Progenitor cell of endocrine pancreas (in vitro differentiated cells): ENCODE measurements around the gene PRND. TPM values are rescaled to one million over a fixed set of nuclear protein-coding genes. Genes with fewer than 3 reads are reported as not detected.
A peak's percentile ranks its signal among the peaks of the same experiment; 100 is the strongest.

Source experiments
- DNase-seq: peaks from one replicate; pipeline ENCODE4 v3.0.0; 2021; ENCODE audit warnings: low spot score; ENCODE audit not compliant: unreplicated experiment
- H3K27ac Mint-ChIP-seq: 2 replicates; pipeline ENCODE4 v1.8.0; 2021; ENCODE audit warnings: mild to moderate bottlenecking, moderate library complexity, mixed read lengths
- H3K27me3 Mint-ChIP-seq: 2 replicates; pipeline ENCODE4 v1.8.0; 2021; ENCODE audit warnings: mixed read lengths
- H3K36me3 Mint-ChIP-seq: 2 replicates; pipeline ENCODE4 v1.8.0; 2022; ENCODE audit warnings: mixed read lengths; ENCODE audit not compliant: insufficient read depth
- H3K4me1 Mint-ChIP-seq: 2 replicates; pipeline ENCODE4 v1.8.0; 2021; ENCODE audit warnings: low read depth, mixed read lengths
- H3K4me3 Mint-ChIP-seq: 2 replicates; pipeline ENCODE4 v1.8.0; 2021; ENCODE audit warnings: low read depth, mild to moderate bottlenecking, moderate library complexity, mixed read lengths
- H3K9me3 Mint-ChIP-seq: 2 replicates; pipeline ENCODE4 v1.8.0; 2021; ENCODE audit warnings: low read depth, mixed read lengths
- total RNA-seq: library from RNA; stranded (reverse); gene quantifications from 2 replicates; pipeline ENCODE4 v1.2.1, GENCODE V29; 2021
- TF ChIP-seq, protein P1 (sequence below): fragments of 200-600 bp; sonication (generic); IDR thresholded peaks from one replicate; pipeline ENCODE4 v1.5.0; 2021; ENCODE audit warnings: antibody characterized with exemption, mild to moderate bottlenecking; ENCODE audit not compliant: unreplicated experiment

PRND gene
- total RNA-seq, 1 donor from 2014 or later = not detected

DNA sequence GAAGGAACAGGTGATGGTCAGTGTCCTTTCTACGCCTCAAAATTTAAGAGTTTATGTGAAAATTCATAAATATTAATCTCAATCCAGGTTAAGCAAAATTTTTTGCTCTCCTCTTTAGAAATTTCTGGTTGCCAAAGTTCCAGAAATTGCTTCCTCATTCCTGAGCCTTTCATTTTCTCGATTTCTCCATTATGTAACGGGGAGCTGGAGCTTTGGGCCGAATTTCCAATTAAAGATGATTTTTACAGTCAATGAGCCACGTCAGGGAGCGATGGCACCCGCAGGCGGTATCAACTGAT, 35.8 kb upstream of the PRND start:
- Mint-ChIP-seq H3K9me3 (no peaks in the 10 kb centered on the region), H3K4me3 (peak overlapping the region; percentile 74), H3K36me3 (no peaks in the 10 kb centered on the region), H3K4me1 (peaks cover 3% of the 10 kb centered on the region), H3K27ac (peak overlapping the region; percentile 73), H3K27me3 (peaks cover 38% of the 10 kb centered on the region)
- TF ChIP-seq, protein P1, sequence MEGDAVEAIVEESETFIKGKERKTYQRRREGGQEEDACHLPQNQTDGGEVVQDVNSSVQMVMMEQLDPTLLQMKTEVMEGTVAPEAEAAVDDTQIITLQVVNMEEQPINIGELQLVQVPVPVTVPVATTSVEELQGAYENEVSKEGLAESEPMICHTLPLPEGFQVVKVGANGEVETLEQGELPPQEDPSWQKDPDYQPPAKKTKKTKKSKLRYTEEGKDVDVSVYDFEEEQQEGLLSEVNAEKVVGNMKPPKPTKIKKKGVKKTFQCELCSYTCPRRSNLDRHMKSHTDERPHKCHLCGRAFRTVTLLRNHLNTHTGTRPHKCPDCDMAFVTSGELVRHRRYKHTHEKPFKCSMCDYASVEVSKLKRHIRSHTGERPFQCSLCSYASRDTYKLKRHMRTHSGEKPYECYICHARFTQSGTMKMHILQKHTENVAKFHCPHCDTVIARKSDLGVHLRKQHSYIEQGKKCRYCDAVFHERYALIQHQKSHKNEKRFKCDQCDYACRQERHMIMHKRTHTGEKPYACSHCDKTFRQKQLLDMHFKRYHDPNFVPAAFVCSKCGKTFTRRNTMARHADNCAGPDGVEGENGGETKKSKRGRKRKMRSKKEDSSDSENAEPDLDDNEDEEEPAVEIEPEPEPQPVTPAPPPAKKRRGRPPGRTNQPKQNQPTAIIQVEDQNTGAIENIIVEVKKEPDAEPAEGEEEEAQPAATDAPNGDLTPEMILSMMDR = no peak
- DNase-seq = no peak

DNA sequence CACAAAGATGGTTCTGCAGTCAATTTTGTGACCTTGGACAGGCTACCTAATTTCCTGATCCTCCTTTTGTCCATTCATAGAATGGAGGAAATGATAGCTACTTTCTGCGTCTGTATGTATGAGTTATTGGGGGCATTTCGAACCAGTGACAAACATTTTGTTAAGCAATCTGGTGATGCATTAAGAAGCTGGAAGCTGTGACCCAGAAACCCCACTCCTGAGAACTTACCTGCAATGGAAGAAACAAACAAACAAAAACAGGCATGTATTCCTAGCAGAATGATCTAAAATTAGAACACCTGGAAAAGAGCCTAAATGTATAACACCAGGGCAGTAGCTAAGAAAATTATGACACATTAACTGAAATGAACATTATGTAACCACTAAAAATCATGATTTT, 33.4 kb upstream of the PRND start:
- H3K9me3 Mint-ChIP-seq = no peaks in the 10 kb centered on the region
- DNase-seq = no peak
- no peaks in the 10 kb centered on the region for H3K36me3 Mint-ChIP-seq
- peaks cover 5% of the 10 kb centered on the region for H3K4me1 Mint-ChIP-seq
- H3K27ac Mint-ChIP-seq = no peak overlapping the region
- H3K27me3 Mint-ChIP-seq = peaks cover 19% of the 10 kb centered on the region
- TF ChIP-seq, protein P1 = no peak
- H3K4me3 Mint-ChIP-seq = no peak overlapping the region

DNA sequence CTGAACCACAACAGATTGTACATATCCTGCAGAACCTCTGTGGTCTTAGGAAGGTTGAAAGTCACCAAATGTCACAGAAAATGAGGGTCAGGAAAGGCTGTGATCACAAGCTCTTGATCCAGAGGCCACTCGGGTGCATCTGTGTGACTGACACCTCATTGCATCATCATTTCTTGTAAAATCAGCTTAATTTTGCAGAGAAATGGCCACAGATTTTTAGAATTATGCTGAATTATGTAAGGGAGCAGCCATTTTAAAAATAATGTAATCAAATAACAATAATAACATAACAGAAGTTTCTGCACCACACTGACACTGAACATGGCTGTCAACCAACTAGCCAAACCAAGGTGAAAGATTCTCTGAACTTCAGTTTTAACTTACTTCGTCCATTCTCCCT, 32.5 kb upstream of the PRND start:
- Mint-ChIP-seq H3K4me3 (no peak overlapping the region), H3K27me3 (peaks cover 16% of the 10 kb centered on the region), H3K36me3 (no peaks in the 10 kb centered on the region), H3K9me3 (no peaks in the 10 kb centered on the region), H3K4me1 (peaks cover 5% of the 10 kb centered on the region), H3K27ac (no peak overlapping the region)
- DNase-seq = no peak
- TF ChIP-seq, protein P1 = no peak

DNA sequence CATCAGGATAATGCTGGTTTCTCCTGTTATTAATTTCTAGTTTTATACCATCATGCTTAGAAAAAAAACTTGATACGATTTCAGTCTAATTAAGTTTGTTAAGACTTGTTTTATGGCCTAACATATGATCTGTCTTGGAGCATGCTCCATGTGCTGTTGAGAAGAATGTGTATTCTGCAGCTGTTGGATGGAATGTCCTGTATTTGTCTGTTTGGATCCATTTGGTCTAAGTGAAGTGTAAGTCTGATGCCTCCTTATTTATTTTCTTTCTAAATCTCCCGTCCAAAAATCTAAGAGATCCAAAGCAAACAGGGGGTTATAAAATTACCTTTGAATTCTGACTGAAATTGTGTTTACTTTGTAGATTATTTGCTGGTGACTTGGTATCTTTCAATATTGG, 30.0 kb upstream of the PRND start:
- Mint-ChIP-seq H3K4me3 (no peak overlapping the region), H3K27me3 (no peaks in the 10 kb centered on the region), H3K36me3 (no peaks in the 10 kb centered on the region), H3K27ac (no peak overlapping the region), H3K4me1 (peaks cover 5% of the 10 kb centered on the region), H3K9me3 (no peaks in the 10 kb centered on the region)
- TF ChIP-seq, protein P1 = no peak
- DNase-seq = no peak

DNA sequence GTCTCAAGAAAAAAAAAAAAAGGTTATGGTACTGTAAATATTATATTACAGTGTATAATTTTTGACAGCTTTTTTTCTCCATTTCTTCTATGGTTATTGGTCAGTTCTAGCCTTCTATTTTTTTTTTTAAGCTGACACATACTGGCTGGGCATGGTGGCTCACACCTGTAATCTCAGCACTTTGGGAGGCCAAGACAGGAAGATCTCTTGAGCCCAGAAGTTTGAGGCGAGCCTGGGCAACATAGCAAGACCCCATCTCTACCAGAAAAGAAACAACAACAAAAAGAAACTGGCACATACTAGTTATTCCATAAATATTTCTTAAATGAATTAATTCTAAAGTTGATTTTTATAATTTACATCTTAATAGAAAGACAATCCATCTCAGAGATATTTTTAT, 27.6 kb upstream of the PRND start:
- Mint-ChIP-seq H3K9me3 (no peaks in the 10 kb centered on the region), H3K36me3 (no peaks in the 10 kb centered on the region), H3K27ac (no peak overlapping the region), H3K27me3 (no peaks in the 10 kb centered on the region), H3K4me3 (no peak overlapping the region), H3K4me1 (peaks cover 2% of the 10 kb centered on the region)
- TF ChIP-seq, protein P1 = no peak
- DNase-seq = no peak
